HepG2 (cell line): ENCODE measurements around the gene TBC1D22A. TPM values are rescaled to one million over a fixed set of nuclear protein-coding genes. Genes with fewer than 3 reads are reported as not detected.

Source experiments
- ATAC-seq: fragments of 200-7000 bp; cut with Tn5 transposase; 3 replicates; pipeline ENCODE4 v1.9.1; 2020; ENCODE audit warnings: mild to moderate bottlenecking, moderate library complexity
- BruUV-seq: library from RNA; stranded (reverse); fragments of 400-500 nt; replicated peaks from 2 replicates; lab custom pipeline; 2021; lab: Mats Ljungman, UMichigan
- CTCF ChIA-PET: fragments of 300-600 bp; formaldehyde crosslinking; extraction: SDS; loops from one replicate; lab custom pipeline; 2021; ENCODE audit warnings: low total read pairs, inconsistent platforms, low intra/inter-chr PET ratio; lab: Yijun Ruan, JAX
- POLR2A ChIA-PET: fragments of 350-600 bp; sonication (Branson Sonifier 250); formaldehyde crosslinking; loops from one replicate; lab custom pipeline; 2020; ENCODE audit warnings: antibody characterized with exemption, inconsistent platforms; lab: Yijun Ruan, JAX
- DNase-seq: peaks from one replicate; pipeline ENCODE4 v3.0.0-alpha.2; 2015; ENCODE audit warnings: low spot score
- FAIRE-seq: peaks from 3 replicates; lab custom pipeline; 2011; peaks lifted over from hg19 to GRCh38; lab: Jason Lieb, UNC
- H2AFZ ChIP-seq: one replicate; pipeline ENCODE4 v1.6.1; 2011; ENCODE audit warnings: low read length, inconsistent platforms
- H3K27ac ChIP-seq: fragments of 300-600 bp; 3 replicates; pipeline ENCODE4 v1.8.0; 2011; ENCODE audit warnings: mixed run types, mild to moderate bottlenecking, mixed read lengths, low read length, inconsistent platforms; ENCODE audit not compliant: insufficient read depth; ENCODE audit errors: extremely low read length
- H3K27me3 ChIP-seq, 2 experiments: fragments of 200-600 bp in 1 of 2; 2 replicates in 1 of 2; 3 replicates in 1 of 2; pipeline versions ENCODE4 v1.6.0 to v1.8.0; 2011; ENCODE audit warnings: low read length in 2 of 2, mild to moderate bottlenecking in 2 of 2, moderate library complexity in 2 of 2, inconsistent platforms in 1 of 2; ENCODE audit not compliant: insufficient read depth in 2 of 2, control insufficient read depth in 1 of 2
- H3K36me3 ChIP-seq, 2 experiments: fragments of 200-600 bp in 1 of 2; replicated peaks in 1 of 2; 2 replicates in 1 of 2; 3 replicates in 1 of 2; pipeline versions ENCODE4 v1.5.1 to v1.8.0; 2011; ENCODE audit warnings: low read length in 2 of 2, inconsistent platforms in 1 of 2; ENCODE audit not compliant: insufficient read depth in 2 of 2, control insufficient read depth in 1 of 2
- H3K4me1 ChIP-seq: 2 replicates; pipeline ENCODE4 v1.5.1; 2012; ENCODE audit warnings: low read length, inconsistent platforms; ENCODE audit not compliant: insufficient read depth
- H3K4me2 ChIP-seq: 2 replicates; pipeline ENCODE4 v1.6.0; 2011; ENCODE audit warnings: low read depth, low read length, inconsistent platforms
- H3K4me3 ChIP-seq, 3 experiments: fragments of 200-600 bp in 1 of 3; sonication (generic), shearing (Covaris generic) in 1 of 3; replicated peaks in 1 of 3; 2 replicates each; pipeline ENCODE4 v1.5.1; 2011 to 2016; ENCODE audit warnings: low read length in 3 of 3, inconsistent platforms in 2 of 3, low read depth in 2 of 3, mild to moderate bottlenecking in 2 of 3, control low read depth in 1 of 3, mixed read lengths in 1 of 3; ENCODE audit not compliant: insufficient read depth in 1 of 3
- H3K79me2 ChIP-seq: one replicate; pipeline ENCODE4 v1.6.1; 2011; ENCODE audit warnings: low read length, inconsistent platforms; ENCODE audit not compliant: insufficient read depth
- H3K9ac ChIP-seq: 2 replicates; pipeline ENCODE4 v1.6.0; 2011; ENCODE audit warnings: mild to moderate bottlenecking, low read depth, low read length, inconsistent platforms; ENCODE audit not compliant: insufficient read depth
- H3K9me3 ChIP-seq: 2 replicates; pipeline ENCODE4 v1.5.1; 2012; ENCODE audit warnings: mild to moderate bottlenecking, low read length
- H4K20me1 ChIP-seq: 2 replicates; pipeline ENCODE4 v1.6.0; 2011; ENCODE audit warnings: inconsistent platforms, mild to moderate bottlenecking, low read length, moderate library complexity; ENCODE audit not compliant: insufficient read depth
- GATAD2A ChIP-seq: IDR thresholded peaks from 2 replicates; pipeline ENCODE4 v1.6.1; 2016
- HOXA7 ChIP-seq: sonication (generic); formaldehyde crosslinking; IDR thresholded peaks from 2 replicates; pipeline ENCODE4 v1.8.1; 2022; ENCODE audit warnings: mild to moderate bottlenecking, missing genetic modification reagents, moderate library complexity
- PTBP1 ChIP-seq: fragments of 200-400 bp; formaldehyde crosslinking; IDR thresholded peaks from 2 replicates; pipeline ENCODE4 v1.6.1; 2018; ENCODE audit warnings: low read length, low read depth; ENCODE audit not compliant: poor library complexity, severe bottlenecking
- RCOR2 ChIP-seq: IDR thresholded peaks from 2 replicates; pipeline ENCODE4 v1.6.1; 2016; ENCODE audit warnings: missing biosample characterization, missing genetic modification reagents
- TMF1 ChIP-seq: sonication (generic); formaldehyde crosslinking; IDR thresholded peaks from 2 replicates; pipeline ENCODE4 v1.8.1; 2022; ENCODE audit warnings: low read depth, missing genetic modification reagents
- ZFP36L2 ChIP-seq: sonication (generic); formaldehyde crosslinking; IDR thresholded peaks from 2 replicates; pipeline ENCODE4 v1.4.0; 2020; ENCODE audit warnings: missing genetic modification reagents
- ZNF10 ChIP-seq: sonication (generic); formaldehyde crosslinking; IDR thresholded peaks from 2 replicates; pipeline ENCODE4 v1.4.0; 2020; ENCODE audit warnings: mild to moderate bottlenecking, low read depth, missing genetic modification reagents, borderline replicate concordance
- ZNF468 ChIP-seq: sonication (generic); formaldehyde crosslinking; IDR thresholded peaks from 2 replicates; pipeline ENCODE4 v1.8.0; 2022; ENCODE audit warnings: mild to moderate bottlenecking, moderate library complexity, missing genetic modification reagents
- ZSCAN21 ChIP-seq: sonication (generic); formaldehyde crosslinking; IDR thresholded peaks from 2 replicates; pipeline ENCODE4 v1.8.0; 2022; ENCODE audit warnings: mild to moderate bottlenecking, missing genetic modification reagents, moderate library complexity, borderline replicate concordance
- WGBS: methylation state at CpG from one replicate; pipeline ENCODE4 v1.1.6; 2017; ENCODE audit warnings: low lambda C conversion rate; 5-methylcytosine and 5-hydroxymethylcytosine counted together
- in situ Hi-C: cut with HindIII; loops from 2 replicates; pipeline ENCODE4 v1.10.0; 2017; ENCODE audit warnings: low pct_unique_long_range_greater_than_20kb; ENCODE audit not compliant: extremely low pct_ligation_motif_present
- intact Hi-C: fragments of 100-400 bp; cut with micrococcal nuclease; formaldehyde crosslinking; loops from one replicate; pipeline ENCODE4 v1.10.0; 2022; ENCODE audit not compliant: unreplicated experiment
- polyA plus RNA-seq, 8 experiments: library from polyadenylated mRNA; depleted of rRNA in 3 of 8; stranded (reverse) in 7 of 8; unstranded in 1 of 8; fragments of >200 nt; fragmentation: Illumina TruSeq in 4 of 8; extraction: Trizol in 4 of 8; gene quantifications; 2 replicates each; pipeline versions ENCODE4 v1.2.1 to v1.2.3, GENCODE V29; 2011 to 2016; ENCODE audit warnings: low read depth in 4 of 8, missing spikeins in 1 of 8, mixed read lengths in 1 of 8; ENCODE audit not compliant: insufficient read depth in 1 of 8
- total RNA-seq, 5 experiments: library from RNA; depleted of rRNA; stranded (reverse); fragments of >200 nt; fragmentation: Illumina TruSeq; extraction: Trizol; gene quantifications; 2 replicates each; pipeline ENCODE4 v1.2.3, GENCODE V29; 2016; ENCODE audit warnings: low read depth in 1 of 5
- TF ChIP-seq, protein P1 (sequence below): sonication (generic); formaldehyde crosslinking; IDR thresholded peaks from 2 replicates; pipeline ENCODE4 v1.4.0; 2020; ENCODE audit warnings: missing genetic modification reagents
- TF ChIP-seq, protein P2 (sequence below): IDR thresholded peaks from 2 replicates; pipeline ENCODE4 v1.6.1; 2016; ENCODE audit warnings: missing compliant biosample characterization, missing genetic modification reagents, borderline replicate concordance
- TF ChIP-seq, protein P3 (sequence below), 2 experiments: sonication (generic) in 1 of 2; formaldehyde crosslinking in 1 of 2; IDR thresholded peaks; 2 replicates each; pipeline versions ENCODE4 v1.4.0 to v1.6.1; 2016 to 2020; ENCODE audit warnings: borderline replicate concordance in 1 of 2, low read depth in 1 of 2, mild to moderate bottlenecking in 1 of 2, missing genetic modification reagents in 1 of 2

Gene TBC1D22A
- total and polyA plus RNA-seq, 2 of the 13 experiments (the other 11 are each of a cell fraction or from before 2014, with no cell fraction given), result 17.3 to 18.0 TPM

DNA sequence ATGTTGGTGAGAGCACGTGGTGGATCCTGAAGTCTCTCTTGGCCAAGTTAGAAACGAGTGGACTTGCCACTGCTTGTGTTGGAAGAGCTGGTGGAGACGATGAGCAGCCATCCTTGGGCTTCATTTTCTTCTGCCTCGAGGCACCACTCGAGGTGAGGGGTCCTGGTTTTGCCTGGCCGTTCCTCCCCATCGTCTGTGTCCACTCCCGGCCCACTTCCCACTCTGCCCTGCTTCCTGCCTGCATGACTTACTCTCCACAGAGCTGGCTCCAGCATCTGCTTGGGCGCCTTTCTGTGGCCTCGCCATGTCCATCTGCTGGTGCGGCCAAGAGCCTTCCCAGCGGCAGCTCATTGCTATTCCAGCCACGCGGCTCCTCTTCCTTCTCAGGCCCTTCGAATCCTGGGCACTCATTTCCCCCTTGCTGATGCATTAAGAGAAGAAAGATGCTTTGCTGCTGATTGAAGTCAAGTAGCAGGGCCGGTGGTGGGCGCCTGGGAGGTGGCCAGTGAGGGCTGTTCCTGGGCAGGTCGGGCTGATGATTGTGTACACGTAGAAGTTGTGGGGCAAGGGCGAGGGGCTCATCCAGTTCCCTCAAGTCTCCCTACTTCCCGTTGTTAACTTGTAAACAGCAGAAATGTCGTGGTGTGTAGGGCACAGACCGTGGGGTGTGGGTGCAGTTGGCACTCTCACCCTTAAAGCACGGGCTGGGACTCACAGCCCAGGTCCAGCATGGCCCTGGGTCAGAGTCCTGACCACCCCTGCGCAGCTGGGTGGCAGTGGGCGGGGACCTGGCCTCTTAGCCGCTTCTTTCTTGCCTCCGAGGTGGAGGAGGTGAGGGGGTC, 292.0 kb downstream of the TBC1D22A start:
- Histone ChIP-seq H3K9ac (no peak overlapping the region), H3K79me2 (no peaks in the 10 kb centered on the region)
- TF ChIP-seq ZNF468 (CRISPR knock-in tag) (no peak), GATAD2A (no peak), HOXA7 (CRISPR knock-in tag) (no peak), RCOR2 (CRISPR knock-in tag) (no peak), ZSCAN21 (no peak), TMF1 (no peak), ZNF10 (CRISPR knock-in tag) (no peak), PTBP1 (no peak), ZFP36L2 (CRISPR knock-in tag) (no peak)
- TF ChIP-seq, protein P1, sequence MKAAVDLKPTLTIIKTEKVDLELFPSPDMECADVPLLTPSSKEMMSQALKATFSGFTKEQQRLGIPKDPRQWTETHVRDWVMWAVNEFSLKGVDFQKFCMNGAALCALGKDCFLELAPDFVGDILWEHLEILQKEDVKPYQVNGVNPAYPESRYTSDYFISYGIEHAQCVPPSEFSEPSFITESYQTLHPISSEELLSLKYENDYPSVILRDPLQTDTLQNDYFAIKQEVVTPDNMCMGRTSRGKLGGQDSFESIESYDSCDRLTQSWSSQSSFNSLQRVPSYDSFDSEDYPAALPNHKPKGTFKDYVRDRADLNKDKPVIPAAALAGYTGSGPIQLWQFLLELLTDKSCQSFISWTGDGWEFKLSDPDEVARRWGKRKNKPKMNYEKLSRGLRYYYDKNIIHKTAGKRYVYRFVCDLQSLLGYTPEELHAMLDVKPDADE (CRISPR knock-in tag), result no peak
- TF ChIP-seq, protein P2, sequence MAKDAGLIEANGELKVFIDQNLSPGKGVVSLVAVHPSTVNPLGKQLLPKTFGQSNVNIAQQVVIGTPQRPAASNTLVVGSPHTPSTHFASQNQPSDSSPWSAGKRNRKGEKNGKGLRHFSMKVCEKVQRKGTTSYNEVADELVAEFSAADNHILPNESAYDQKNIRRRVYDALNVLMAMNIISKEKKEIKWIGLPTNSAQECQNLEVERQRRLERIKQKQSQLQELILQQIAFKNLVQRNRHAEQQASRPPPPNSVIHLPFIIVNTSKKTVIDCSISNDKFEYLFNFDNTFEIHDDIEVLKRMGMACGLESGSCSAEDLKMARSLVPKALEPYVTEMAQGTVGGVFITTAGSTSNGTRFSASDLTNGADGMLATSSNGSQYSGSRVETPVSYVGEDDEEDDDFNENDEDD (CRISPR knock-in tag), result no peak
- TF ChIP-seq, protein P3, sequence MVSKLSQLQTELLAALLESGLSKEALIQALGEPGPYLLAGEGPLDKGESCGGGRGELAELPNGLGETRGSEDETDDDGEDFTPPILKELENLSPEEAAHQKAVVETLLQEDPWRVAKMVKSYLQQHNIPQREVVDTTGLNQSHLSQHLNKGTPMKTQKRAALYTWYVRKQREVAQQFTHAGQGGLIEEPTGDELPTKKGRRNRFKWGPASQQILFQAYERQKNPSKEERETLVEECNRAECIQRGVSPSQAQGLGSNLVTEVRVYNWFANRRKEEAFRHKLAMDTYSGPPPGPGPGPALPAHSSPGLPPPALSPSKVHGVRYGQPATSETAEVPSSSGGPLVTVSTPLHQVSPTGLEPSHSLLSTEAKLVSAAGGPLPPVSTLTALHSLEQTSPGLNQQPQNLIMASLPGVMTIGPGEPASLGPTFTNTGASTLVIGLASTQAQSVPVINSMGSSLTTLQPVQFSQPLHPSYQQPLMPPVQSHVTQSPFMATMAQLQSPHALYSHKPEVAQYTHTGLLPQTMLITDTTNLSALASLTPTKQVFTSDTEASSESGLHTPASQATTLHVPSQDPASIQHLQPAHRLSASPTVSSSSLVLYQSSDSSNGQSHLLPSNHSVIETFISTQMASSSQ (IDR thresholded peaks at IDR 0.05; ENCODE audit: low read depth), result no peak
- TF ChIP-seq, protein P3 (CRISPR knock-in tag; IDR thresholded peaks at IDR 0.05; ENCODE audit: borderline replicate concordance), result no peak
- TF ChIP-seq, all 625 proteins: peak for 0
- intact Hi-C loops, result no loop called here
- H3K27me3 ChIP-seq, result no peaks in the 10 kb centered on the region
- CTCF ChIA-PET, result no interaction called here
- POLR2A ChIA-PET, result no interaction called here
- FAIRE-seq, result no peak
- no peak for ATAC-seq
- in situ Hi-C loops, result no loop called here
- H4K20me1 ChIP-seq, result no peaks in the 10 kb centered on the region
- peaks cover 6 to 12% of the 10 kb centered on the region in 2 experiments; a peak in 3 of 5 replicates for H3K36me3 ChIP-seq
- no TSS peak for BruUV-seq
- no peak overlapping the region for H3K4me2 ChIP-seq
- H2AFZ ChIP-seq, result no peak overlapping the region
- peaks cover 11% of the 10 kb centered on the region for H3K4me1 ChIP-seq
- no peaks in the 10 kb centered on the region for H3K9me3 ChIP-seq
- no peak overlapping the region for H3K27ac ChIP-seq
- H3K4me3 ChIP-seq, result no peak overlapping the region
- 96% methylated on average over 25 of the region's 28 CpGs for WGBS
- DNase-seq, result no peak
